Activated naive CD8-positive, alpha-beta T cell treated with anti-CD3 and anti-CD28 coated beads, Interleukin-2, amount 50 U/mL, for 24 hours (primary cell): ENCODE results near the gene TBCD.

Experiments
- ATAC-seq: fragments of 150-1000 bp; cut with Tn5 transposase; one replicate; pipeline ENCODE4 v1.10.0; 2021
- DNase-seq: peaks from one replicate; pipeline ENCODE4 v3.0.0; 2021
- H3K27ac Mint-ChIP-seq: one replicate; pipeline ENCODE4 v1.8.0; 2021; ENCODE audit warnings: mild to moderate bottlenecking, mixed read lengths
- H3K27me3 Mint-ChIP-seq: one replicate; pipeline ENCODE4 v1.8.0; 2021; ENCODE audit warnings: mixed read lengths
- H3K36me3 Mint-ChIP-seq: one replicate; pipeline ENCODE4 v1.8.0; 2021; ENCODE audit warnings: low read depth, mixed read lengths
- H3K4me1 Mint-ChIP-seq: one replicate; pipeline ENCODE4 v1.8.0; 2021; ENCODE audit warnings: mixed read lengths
- H3K4me3 Mint-ChIP-seq: one replicate; pipeline ENCODE4 v1.8.0; 2021; ENCODE audit warnings: mild to moderate bottlenecking, moderate library complexity, mixed read lengths
- H3K9me3 Mint-ChIP-seq: one replicate; pipeline ENCODE4 v1.8.0; 2021; ENCODE audit warnings: mixed read lengths

The TBCD gene

DNA sequence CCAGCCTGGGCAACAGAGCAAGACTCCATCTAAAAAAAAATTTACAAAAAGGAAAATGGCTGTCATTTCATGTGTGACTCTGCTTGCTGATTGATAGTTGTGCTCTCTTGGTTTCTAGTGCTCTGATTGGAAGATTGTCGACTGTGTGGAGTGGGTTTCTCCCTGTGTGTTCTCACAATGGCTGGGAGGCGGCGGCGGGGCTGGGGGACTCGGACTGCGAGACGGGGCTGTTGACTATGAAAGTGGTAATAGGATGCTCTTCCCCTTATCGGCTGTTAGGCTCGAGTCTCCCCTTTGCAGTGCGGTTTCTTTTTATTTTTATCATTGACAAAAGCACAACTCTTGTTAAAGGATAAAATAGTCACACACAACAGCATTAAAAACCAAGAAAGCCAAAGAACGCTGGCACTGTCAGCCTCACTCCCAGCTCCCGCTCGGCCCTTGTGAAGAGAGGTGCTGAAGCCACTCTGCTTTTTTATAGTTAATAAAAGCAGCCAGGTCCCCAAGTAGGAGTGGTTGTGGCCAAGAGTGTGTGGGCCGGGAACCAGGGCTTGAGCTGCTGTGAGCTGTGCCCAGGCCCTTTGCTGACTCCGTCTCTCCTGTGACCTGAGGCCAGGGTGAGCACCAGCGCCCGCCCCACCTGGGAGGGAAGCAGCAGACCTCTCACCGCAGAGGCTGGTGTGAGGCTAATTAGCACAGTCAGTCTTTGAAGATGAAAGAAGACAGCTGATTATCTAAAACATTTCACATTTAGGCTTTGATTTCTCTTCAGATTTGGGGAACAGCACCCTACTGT lies 36.5 kb downstream of the TBCD start:
- DNase-seq: no peak
- H3K27ac Mint-ChIP-seq: no peak overlapping the region
- no peaks in the 10 kb centered on the region for H3K27me3 Mint-ChIP-seq
- H3K4me3 Mint-ChIP-seq: no peak overlapping the region
- no peaks in the 10 kb centered on the region for H3K4me1 Mint-ChIP-seq
- ATAC-seq: no peak
- H3K9me3 Mint-ChIP-seq: no peaks in the 10 kb centered on the region
- peaks cover 9% of the 10 kb centered on the region for H3K36me3 Mint-ChIP-seq

DNA sequence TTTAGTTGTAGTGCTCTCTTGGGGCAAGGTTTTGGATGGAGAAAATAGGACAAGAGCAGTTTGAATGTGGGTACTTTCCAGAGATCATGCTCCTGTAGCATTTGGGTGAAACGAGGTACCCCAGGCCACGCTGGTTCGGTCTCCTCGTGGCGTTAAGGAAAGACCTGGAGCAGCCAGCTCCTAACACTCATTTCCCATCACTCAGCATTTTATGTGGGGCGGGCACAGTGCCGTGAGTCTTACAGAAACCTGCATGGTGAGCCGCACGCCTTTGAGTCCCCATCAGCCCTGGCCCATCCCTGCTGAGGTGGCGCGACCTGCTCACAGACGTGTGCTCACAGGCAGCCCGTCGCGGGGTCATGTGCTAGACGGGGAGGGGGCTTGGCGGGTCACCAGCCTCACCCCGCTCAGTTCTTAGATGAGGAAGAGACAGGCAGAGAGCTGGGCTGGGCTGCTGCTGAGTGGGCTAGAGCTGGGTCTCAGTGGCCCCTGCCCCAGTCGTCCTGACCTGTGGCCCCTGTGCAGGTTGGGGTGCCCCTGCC lies 37.3 kb downstream of the TBCD start:
- no peaks in the 10 kb centered on the region for H3K9me3 Mint-ChIP-seq
- DNase-seq (no peak), ATAC-seq (no peak)
- peaks cover 8% of the 10 kb centered on the region for H3K36me3 Mint-ChIP-seq
- H3K4me1 Mint-ChIP-seq: no peaks in the 10 kb centered on the region
- no peaks in the 10 kb centered on the region for H3K27me3 Mint-ChIP-seq
- no peak overlapping the region for H3K27ac Mint-ChIP-seq
- H3K4me3 Mint-ChIP-seq: no peak overlapping the region

- Mint-ChIP-seq H3K36me3 (peaks cover 3% of the 10 kb centered on the region), H3K9me3 (no peaks in the 10 kb centered on the region), H3K27ac (no peak overlapping the region), H3K4me1 (no peaks in the 10 kb centered on the region), H3K4me3 (no peak overlapping the region), H3K27me3 (no peaks in the 10 kb centered on the region)
- ATAC-seq: no peak
- DNase-seq: no peak
Observed at GRCh38 chr17:82789806-82790205, 37.9 kb downstream of the TBCD start.

GRCh38 chr17:82790391-82790790 lies 38.5 kb downstream of the TBCD start:
- Mint-ChIP-seq H3K4me3 (no peak overlapping the region), H3K9me3 (no peaks in the 10 kb centered on the region), H3K27me3 (no peaks in the 10 kb centered on the region), H3K27ac (no peak overlapping the region), H3K4me1 (no peaks in the 10 kb centered on the region), H3K36me3 (peaks cover 3% of the 10 kb centered on the region)
- DNase-seq (no peak), ATAC-seq (no peak)

- H3K4me3 Mint-ChIP-seq: no peak overlapping the region
- H3K4me1 Mint-ChIP-seq: no peaks in the 10 kb centered on the region
- no peaks in the 10 kb centered on the region for H3K27me3 Mint-ChIP-seq
- H3K36me3 Mint-ChIP-seq: peaks cover 3% of the 10 kb centered on the region
- no peaks in the 10 kb centered on the region for H3K9me3 Mint-ChIP-seq
- no peak overlapping the region for H3K27ac Mint-ChIP-seq
- no peak for ATAC-seq
- no peak for DNase-seq
Observed at GRCh38 chr17:82791532-82791931, 39.7 kb downstream of the TBCD start.

DNA sequence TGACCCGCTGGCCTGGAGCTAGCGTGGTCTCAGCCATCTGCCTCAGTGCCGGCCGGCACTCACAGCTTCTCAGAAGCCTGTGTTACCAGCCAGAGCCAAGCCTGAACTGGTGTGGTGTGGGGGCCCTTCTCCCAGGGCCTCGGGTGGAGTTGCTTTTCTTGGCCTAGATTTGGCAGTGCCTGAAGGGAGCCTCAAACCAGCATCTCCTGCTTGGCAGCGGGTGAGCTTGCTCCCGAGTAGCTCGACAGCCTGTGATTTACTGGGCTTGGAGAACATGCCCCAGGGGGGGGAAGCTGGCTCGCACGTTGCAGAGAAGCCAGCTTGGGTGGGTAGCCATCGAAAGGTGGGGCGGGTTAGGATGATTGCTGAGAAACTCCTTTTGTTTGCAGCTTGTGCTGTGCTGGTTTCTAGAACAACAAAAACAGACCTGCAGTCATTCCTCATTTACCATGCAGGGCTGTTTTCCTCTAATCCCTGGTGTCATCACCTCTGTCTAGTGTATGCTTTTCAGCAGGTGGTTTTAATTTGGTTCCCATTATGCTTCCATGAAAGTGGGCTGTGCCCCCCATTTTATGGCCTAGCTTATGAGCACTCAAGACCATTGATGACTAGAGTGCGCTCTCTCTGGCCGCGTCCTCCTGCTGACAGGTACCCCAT lies 42.2 kb downstream of the TBCD start:
- no peak for DNase-seq
- ATAC-seq: no peak
- no peaks in the 10 kb centered on the region for H3K4me1 Mint-ChIP-seq
- no peaks in the 10 kb centered on the region for H3K9me3 Mint-ChIP-seq
- H3K36me3 Mint-ChIP-seq: peaks cover 3% of the 10 kb centered on the region
- H3K27me3 Mint-ChIP-seq: no peaks in the 10 kb centered on the region
- no peak overlapping the region for H3K27ac Mint-ChIP-seq
- no peak overlapping the region for H3K4me3 Mint-ChIP-seq

DNA sequence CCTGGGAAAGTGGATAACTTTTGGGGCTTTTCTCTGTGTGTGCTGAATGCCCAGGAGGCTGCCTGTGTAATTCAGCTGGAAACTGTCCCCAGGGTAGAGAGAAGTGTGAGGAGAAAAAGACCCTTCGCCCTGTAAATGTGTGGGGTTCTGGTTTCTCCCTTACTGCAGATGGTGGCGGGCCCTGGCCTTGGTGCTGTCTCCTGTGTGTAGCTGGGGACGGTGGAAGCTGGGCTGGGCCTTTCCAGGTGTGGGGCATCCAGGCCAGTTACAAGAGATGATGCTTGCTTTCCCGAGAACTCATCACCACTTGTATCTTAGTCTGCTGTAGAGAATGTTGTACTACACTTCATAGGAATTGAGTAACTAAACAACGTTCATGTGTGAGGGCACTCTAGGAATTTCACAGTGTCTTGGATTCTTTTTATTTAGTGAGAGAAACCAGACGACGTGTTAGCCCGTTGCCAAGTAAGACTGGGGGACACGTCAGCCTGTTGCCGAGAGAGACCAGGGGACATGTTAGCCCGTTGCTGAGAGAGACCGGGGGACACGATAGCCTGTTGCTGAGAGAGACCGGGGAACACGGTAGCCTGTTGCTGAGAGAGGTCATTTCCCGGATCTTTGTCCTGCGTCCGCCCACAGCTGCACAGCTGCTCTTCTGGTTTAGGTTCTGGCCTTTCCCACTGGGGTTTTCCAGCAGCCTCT lies 43.1 kb downstream of the TBCD start:
- Mint-ChIP-seq H3K4me1 (peaks cover under 1% of the 10 kb centered on the region), H3K27ac (no peak overlapping the region), H3K27me3 (no peaks in the 10 kb centered on the region), H3K36me3 (peaks cover 5% of the 10 kb centered on the region), H3K4me3 (no peak overlapping the region), H3K9me3 (no peaks in the 10 kb centered on the region)
- no peak for DNase-seq
- no peak for ATAC-seq

DNA sequence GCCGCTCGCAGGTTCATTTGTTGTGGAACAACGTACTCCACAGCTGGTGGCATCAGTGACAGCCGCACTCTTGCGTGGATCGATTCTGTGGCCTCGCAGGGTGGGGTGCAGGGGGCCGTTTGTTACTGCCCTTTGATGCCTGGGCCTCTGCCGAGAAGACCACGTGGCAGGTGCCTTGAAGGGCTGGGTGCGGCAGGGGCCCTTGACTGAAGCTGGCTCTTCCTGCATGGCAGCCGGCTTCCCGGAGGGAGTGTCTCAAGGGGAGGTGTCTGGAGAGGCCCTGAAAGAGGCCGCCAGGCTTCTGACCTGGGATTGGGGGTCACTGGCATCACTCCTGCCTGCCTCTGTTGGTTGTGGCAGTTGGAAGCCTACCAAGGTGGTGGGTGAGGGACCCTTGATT lies 43.8 kb downstream of the TBCD start:
- peaks cover 2% of the 10 kb centered on the region for H3K4me1 Mint-ChIP-seq
- no peak overlapping the region for H3K4me3 Mint-ChIP-seq
- no peak overlapping the region for H3K27ac Mint-ChIP-seq
- no peaks in the 10 kb centered on the region for H3K9me3 Mint-ChIP-seq
- DNase-seq: no peak
- peaks cover 8% of the 10 kb centered on the region for H3K36me3 Mint-ChIP-seq
- no peak for ATAC-seq
- H3K27me3 Mint-ChIP-seq: no peaks in the 10 kb centered on the region

GRCh38 chr17:82797061-82797460 lies 45.2 kb downstream of the TBCD start:
- Mint-ChIP-seq H3K4me3 (no peak overlapping the region), H3K36me3 (peaks cover 14% of the 10 kb centered on the region), H3K27me3 (no peaks in the 10 kb centered on the region), H3K27ac (no peak overlapping the region), H3K9me3 (peaks cover 4% of the 10 kb centered on the region), H3K4me1 (peaks cover 3% of the 10 kb centered on the region)
- no peak for DNase-seq
- ATAC-seq: no peak

DNA sequence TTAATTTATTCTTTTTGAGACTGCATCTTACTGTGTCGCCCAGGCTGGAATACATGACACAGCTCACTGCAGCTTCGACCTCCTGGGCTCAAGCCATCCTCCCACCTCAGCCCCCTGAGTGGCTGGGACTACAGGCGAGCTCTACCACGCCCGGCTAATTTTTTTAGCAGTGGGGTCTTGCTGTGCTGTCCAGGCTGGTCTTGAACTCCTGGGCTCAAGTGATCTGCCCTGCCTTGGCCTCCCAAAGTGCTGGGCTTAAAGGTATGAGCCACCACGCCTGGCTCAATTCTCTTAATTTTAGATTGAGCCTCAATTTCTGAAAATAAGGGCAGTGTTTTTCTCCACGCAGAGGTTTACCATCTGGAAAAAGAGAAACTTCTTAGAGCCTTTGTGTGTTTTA lies 46.9 kb downstream of the TBCD start:
- H3K27ac Mint-ChIP-seq: no peak overlapping the region
- no peak overlapping the region for H3K4me3 Mint-ChIP-seq
- ATAC-seq: no peak
- H3K9me3 Mint-ChIP-seq: peaks cover 4% of the 10 kb centered on the region
- peaks cover 16% of the 10 kb centered on the region for H3K36me3 Mint-ChIP-seq
- H3K27me3 Mint-ChIP-seq: no peaks in the 10 kb centered on the region
- H3K4me1 Mint-ChIP-seq: peaks cover 3% of the 10 kb centered on the region
- DNase-seq: no peak

DNA sequence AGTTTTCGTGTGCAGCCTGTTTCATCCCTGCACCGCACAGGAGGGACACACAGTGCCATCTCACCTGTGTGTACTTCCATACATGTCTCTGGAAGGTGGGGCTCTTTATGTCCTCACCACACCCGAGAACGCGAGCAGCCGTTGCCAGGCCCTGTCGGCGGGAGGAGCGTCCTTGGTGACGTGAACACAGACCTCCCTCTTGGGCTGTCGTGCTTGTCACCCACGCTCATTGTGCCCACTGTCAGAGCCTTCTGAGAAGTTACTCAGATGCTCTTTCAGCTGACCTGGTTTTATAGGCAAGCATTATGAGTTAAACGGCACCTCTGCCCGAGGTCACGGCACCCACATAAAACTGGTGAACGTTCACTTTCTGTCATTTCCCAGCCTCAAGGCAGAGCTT lies 47.7 kb downstream of the TBCD start:
- Mint-ChIP-seq H3K27ac (no peak overlapping the region), H3K27me3 (no peaks in the 10 kb centered on the region), H3K36me3 (peaks cover 16% of the 10 kb centered on the region), H3K4me1 (peaks cover 3% of the 10 kb centered on the region), H3K4me3 (no peak overlapping the region), H3K9me3 (peaks cover 4% of the 10 kb centered on the region)
- DNase-seq: no peak
- ATAC-seq: no peak

DNA sequence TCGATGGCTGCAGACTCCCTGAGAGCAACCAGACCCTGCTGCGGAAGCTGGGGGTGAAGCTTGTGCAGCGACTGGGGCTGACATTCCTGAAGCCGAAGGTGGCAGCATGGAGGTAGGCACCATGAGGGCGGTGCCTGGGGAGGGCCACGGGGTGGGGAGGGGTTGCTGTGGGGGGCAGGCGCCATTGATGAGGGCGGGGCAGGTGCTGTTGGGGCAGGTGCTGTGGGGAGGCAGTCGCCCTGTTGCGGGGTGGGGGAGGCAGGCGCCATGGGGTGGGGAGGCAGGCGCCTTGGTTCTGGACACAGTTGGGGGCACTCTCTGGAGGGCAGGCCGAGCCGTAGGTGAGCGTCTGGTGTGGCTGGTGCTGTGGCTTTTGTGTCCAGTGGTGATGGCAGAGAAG lies 49.0 kb downstream of the TBCD start:
- Mint-ChIP-seq H3K27me3 (no peaks in the 10 kb centered on the region), H3K4me3 (no peak overlapping the region), H3K36me3 (peaks cover 16% of the 10 kb centered on the region), H3K27ac (peak overlapping the region; percentile 63), H3K9me3 (peaks cover 4% of the 10 kb centered on the region), H3K4me1 (peaks cover 3% of the 10 kb centered on the region)
- ATAC-seq (no peak), DNase-seq (no peak)

GRCh38 chr17:82801377-82801970 lies 49.6 kb downstream of the TBCD start:
- Mint-ChIP-seq H3K27ac (peak overlapping the region; percentile 63), H3K9me3 (peaks cover 4% of the 10 kb centered on the region), H3K27me3 (no peaks in the 10 kb centered on the region), H3K4me1 (peaks cover 3% of the 10 kb centered on the region), H3K4me3 (no peak overlapping the region), H3K36me3 (peaks cover 16% of the 10 kb centered on the region)
- ATAC-seq (no peak), DNase-seq (no peak)

DNA sequence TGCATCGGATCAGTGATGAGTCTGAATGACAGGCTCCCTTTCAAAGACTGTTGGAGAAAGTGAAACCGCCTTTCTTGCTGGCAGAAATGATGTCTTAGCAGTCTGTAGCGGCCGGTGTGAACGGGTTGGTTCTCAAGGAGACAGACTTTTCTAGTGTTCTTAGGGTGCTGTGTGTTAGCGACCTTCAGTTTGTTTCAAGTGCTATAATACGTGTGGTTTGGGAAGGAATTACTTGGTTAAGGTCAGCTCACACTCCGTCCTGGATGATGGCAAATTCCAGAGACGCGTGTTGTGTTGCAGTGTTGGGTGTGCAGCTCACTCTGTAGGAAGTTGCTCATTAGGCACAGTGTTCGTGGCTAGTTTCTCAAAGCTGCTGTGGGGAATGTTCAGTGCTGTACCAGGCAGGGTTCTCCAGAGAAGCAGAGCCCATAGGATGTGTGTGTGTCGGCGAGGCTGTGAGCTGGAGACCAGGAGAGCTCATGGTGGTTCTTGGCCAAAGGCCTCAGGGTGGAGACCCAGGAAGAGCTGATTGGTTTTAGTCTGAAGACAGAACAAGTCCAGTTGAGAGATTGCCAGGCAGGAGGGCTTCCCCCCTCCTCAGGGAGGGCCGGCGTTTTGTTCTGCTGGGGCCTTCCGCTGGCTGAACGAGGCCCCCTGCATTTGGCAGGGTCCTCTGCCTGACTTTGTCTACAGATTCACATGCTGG lies 50.4 kb downstream of the TBCD start:
- no peak for ATAC-seq
- no peak overlapping the region for H3K4me3 Mint-ChIP-seq

More for the DNA sequence above, 50.4 kb downstream of the TBCD start:
- Mint-ChIP-seq H3K27me3 (no peaks in the 10 kb centered on the region), H3K4me1 (peaks cover 3% of the 10 kb centered on the region), H3K27ac (no peak overlapping the region), H3K9me3 (peaks cover 4% of the 10 kb centered on the region), H3K36me3 (peaks cover 16% of the 10 kb centered on the region)
- no peak for DNase-seq
